ENCODE measurements around the gene C1QL1.

C1QL1 gene

GRCh38 chr17:44934745-44935105, 33.4 kb downstream of the C1QL1 start:
- no peak for DNase-seq (ENCODE audit: low read depth, low spot score)
- Histone ChIP-seq H3K9ac (ENCODE audit: insufficient read length, low read depth) (no peak overlapping the region), H3K27me3 (ENCODE audit: insufficient read depth, insufficient read length) (no peaks in the 10 kb centered on the region), H3K4me1 (ENCODE audit: insufficient read depth, insufficient read length) (no peaks in the 10 kb centered on the region), H3K36me3 (ENCODE audit: insufficient read depth, insufficient read length, low read length) (peaks cover 88% of the 10 kb centered on the region), H3K4me3 (ENCODE audit: insufficient read length, low read depth) (no peak overlapping the region), H3K9me3 (ENCODE audit: insufficient read depth, low read length) (peaks cover 6% of the 10 kb centered on the region; the same call in 1 of the 2 replicates)
- no peak for TF ChIP-seq YY1 (IDR thresholded peaks at IDR 0.05; ENCODE audit: insufficient read depth, insufficient read length)
- no peak for TF ChIP-seq SUZ12 (IDR thresholded peaks at IDR 0.05; ENCODE audit: extremely low read depth, insufficient read depth, insufficient read length)

GRCh38 chr17:44933824-44934744, 34.0 kb downstream of the C1QL1 start:
- H3K4me1 ChIP-seq (ENCODE audit: insufficient read depth, insufficient read length): no peaks in the 10 kb centered on the region
- H3K27me3 ChIP-seq (ENCODE audit: insufficient read depth, insufficient read length): no peaks in the 10 kb centered on the region
- H3K9ac ChIP-seq (ENCODE audit: insufficient read length, low read depth): no peak overlapping the region
- H3K36me3 ChIP-seq (ENCODE audit: insufficient read depth, insufficient read length, low read length): peaks cover 89% of the 10 kb centered on the region
- TF ChIP-seq SUZ12 (IDR thresholded peaks at IDR 0.05; ENCODE audit: extremely low read depth, insufficient read depth, insufficient read length): no peak
- TF ChIP-seq ZNF274 (IDR thresholded peaks at IDR 0.05; ENCODE audit: low read depth, low read length): no peak
- no peak for TF ChIP-seq YY1 (IDR thresholded peaks at IDR 0.05; ENCODE audit: insufficient read depth, insufficient read length)
- peaks cover 6% of the 10 kb centered on the region; the same call in 1 of the 2 replicates for H3K9me3 ChIP-seq (ENCODE audit: insufficient read depth, low read length)
- H3K4me3 ChIP-seq (ENCODE audit: insufficient read length, low read depth): no peak overlapping the region
- DNase-seq (ENCODE audit: low read depth, low spot score): no peak

GRCh38 chr17:44932787-44933097, 35.4 kb downstream of the C1QL1 start:
- H3K4me1 ChIP-seq (ENCODE audit: insufficient read depth, insufficient read length): no peaks in the 10 kb centered on the region
- DNase-seq (ENCODE audit: low read depth, low spot score): no peak
- no peaks in the 10 kb centered on the region for H3K9me3 ChIP-seq (ENCODE audit: insufficient read depth, low read length)
- no peak overlapping the region for H3K4me3 ChIP-seq (ENCODE audit: insufficient read length, low read depth)
- no peak for TF ChIP-seq YY1 (IDR thresholded peaks at IDR 0.05; ENCODE audit: insufficient read depth, insufficient read length)
- no peak for TF ChIP-seq ZNF274 (IDR thresholded peaks at IDR 0.05; ENCODE audit: low read depth, low read length)
- TF ChIP-seq SUZ12 (IDR thresholded peaks at IDR 0.05; ENCODE audit: extremely low read depth, insufficient read depth, insufficient read length): no peak
- H3K36me3 ChIP-seq (ENCODE audit: insufficient read depth, insufficient read length, low read length): peaks cover 92% of the 10 kb centered on the region
- no peak overlapping the region for H3K9ac ChIP-seq (ENCODE audit: insufficient read length, low read depth)
- H3K27me3 ChIP-seq (ENCODE audit: insufficient read depth, insufficient read length): no peaks in the 10 kb centered on the region

- TF ChIP-seq YY1 (IDR thresholded peaks at IDR 0.05; ENCODE audit: insufficient read depth, insufficient read length) (no peak), ZNF274 (IDR thresholded peaks at IDR 0.05; ENCODE audit: low read depth, low read length) (no peak), SUZ12 (IDR thresholded peaks at IDR 0.05; ENCODE audit: extremely low read depth, insufficient read depth, insufficient read length) (no peak)
- Histone ChIP-seq H3K4me1 (ENCODE audit: insufficient read depth, insufficient read length) (no peaks in the 10 kb centered on the region), H3K36me3 (ENCODE audit: insufficient read depth, insufficient read length, low read length) (peaks cover 93% of the 10 kb centered on the region), H3K27me3 (ENCODE audit: insufficient read depth, insufficient read length) (no peaks in the 10 kb centered on the region), H3K9me3 (ENCODE audit: insufficient read depth, low read length) (no peaks in the 10 kb centered on the region), H3K4me3 (ENCODE audit: insufficient read length, low read depth) (no peak overlapping the region), H3K9ac (ENCODE audit: insufficient read length, low read depth) (no peak overlapping the region)
- no peak for DNase-seq (ENCODE audit: low read depth, low spot score)
These were observed 35.9 kb downstream of the C1QL1 start for GRCh38 chr17:44932096-44932786.

GRCh38 chr17:44931376-44931775, 36.7 kb downstream of the C1QL1 start:
- Histone ChIP-seq H3K4me1 (ENCODE audit: insufficient read depth, insufficient read length) (no peaks in the 10 kb centered on the region), H3K4me3 (ENCODE audit: insufficient read length, low read depth) (no peak overlapping the region), H3K9me3 (ENCODE audit: insufficient read depth, low read length) (no peaks in the 10 kb centered on the region), H3K9ac (ENCODE audit: insufficient read length, low read depth) (no peak overlapping the region), H3K27me3 (ENCODE audit: insufficient read depth, insufficient read length) (no peaks in the 10 kb centered on the region), H3K36me3 (ENCODE audit: insufficient read depth, insufficient read length, low read length) (peaks cover 98% of the 10 kb centered on the region)
- no peak for TF ChIP-seq YY1 (IDR thresholded peaks at IDR 0.05; ENCODE audit: insufficient read depth, insufficient read length)
- TF ChIP-seq SUZ12 (IDR thresholded peaks at IDR 0.05; ENCODE audit: extremely low read depth, insufficient read depth, insufficient read length): no peak
- no peak for TF ChIP-seq ZNF274 (IDR thresholded peaks at IDR 0.05; ENCODE audit: low read depth, low read length)
- DNase-seq (ENCODE audit: low read depth, low spot score): no peak

- Histone ChIP-seq H3K9ac (ENCODE audit: insufficient read length, low read depth) (no peak overlapping the region), H3K4me3 (ENCODE audit: insufficient read length, low read depth) (no peak overlapping the region), H3K27me3 (ENCODE audit: insufficient read depth, insufficient read length) (no peaks in the 10 kb centered on the region), H3K36me3 (ENCODE audit: insufficient read depth, insufficient read length, low read length) (peaks cover 98% of the 10 kb centered on the region), H3K9me3 (ENCODE audit: insufficient read depth, low read length) (no peaks in the 10 kb centered on the region), H3K4me1 (ENCODE audit: insufficient read depth, insufficient read length) (no peaks in the 10 kb centered on the region)
- DNase-seq (ENCODE audit: low read depth, low spot score): no peak
- no peak for TF ChIP-seq YY1 (IDR thresholded peaks at IDR 0.05; ENCODE audit: insufficient read depth, insufficient read length)
- TF ChIP-seq SUZ12 (IDR thresholded peaks at IDR 0.05; ENCODE audit: extremely low read depth, insufficient read depth, insufficient read length): no peak
- TF ChIP-seq ZNF274 (IDR thresholded peaks at IDR 0.05; ENCODE audit: low read depth, low read length): no peak
These were observed 37.4 kb downstream of the C1QL1 start for GRCh38 chr17:44930667-44931066.
